GM18868 (cell line): ENCODE data around the gene SPG7.
"Not testable (repeated sequence)": the region's sequence is repeated elsewhere in the genome, so short reads cannot be mapped to it uniquely, and the experiment has no call there.

ENCODE experiments used
- ATAC-seq: cut with Tn5 transposase; IDR thresholded peaks from one replicate; pipeline ENCODE4 v1.9.1; 2021; ENCODE audit warnings: mild to moderate bottlenecking, moderate library complexity; ENCODE audit not compliant: unreplicated experiment

SPG7 gene

GRCh38 chr16:89561142-89561883 lies 53.1 kb downstream of the SPG7 start:
- ATAC-seq: no peak

- no peak for ATAC-seq
Observed at GRCh38 chr16:89561884-89562599, 53.8 kb downstream of the SPG7 start.

- no peak for ATAC-seq
Observed at GRCh38 chr16:89562939-89563338, 54.7 kb downstream of the SPG7 start.

- no peak for ATAC-seq
Observed at GRCh38 chr16:89563639-89564392, 55.6 kb downstream of the SPG7 start.

GRCh38 chr16:89564476-89565255 lies 56.5 kb downstream of the SPG7 start:
- no peak for ATAC-seq

GRCh38 chr16:89565256-89565505 lies 57.0 kb downstream of the SPG7 start:
- no peak for ATAC-seq

GRCh38 chr16:89565506-89566372 lies 57.5 kb downstream of the SPG7 start:
- ATAC-seq: no peak

GRCh38 chr16:89567656-89568594 lies 59.7 kb downstream of the SPG7 start:
- ATAC-seq: no peak

GRCh38 chr16:89569506-89570341 lies 61.5 kb downstream of the SPG7 start:
- no peak for ATAC-seq

GRCh38 chr16:89570342-89570923 lies 62.2 kb downstream of the SPG7 start:
- no peak for ATAC-seq

- not testable (repeated sequence) for ATAC-seq
Observed at GRCh38 chr16:89570983-89571598, 62.9 kb downstream of the SPG7 start.

- ATAC-seq: no peak
Observed at GRCh38 chr16:89571636-89572035, 63.4 kb downstream of the SPG7 start.

- no peak for ATAC-seq
Observed at GRCh38 chr16:89572073-89572484, 63.9 kb downstream of the SPG7 start.

GRCh38 chr16:89572485-89573205 lies 64.4 kb downstream of the SPG7 start:
- no peak for ATAC-seq

GRCh38 chr16:89573826-89574680 lies 65.8 kb downstream of the SPG7 start:
- no peak for ATAC-seq

- no peak for ATAC-seq
Observed at GRCh38 chr16:89574681-89575246, 66.6 kb downstream of the SPG7 start.
